IPS DF 4.7 (cell line): ENCODE results near the gene GJC1.

Experiments used
- DNase-seq: peaks from one replicate; pipeline ENCODE4 v3.0.0-alpha.2; 2013; ENCODE audit warnings: low spot score; ENCODE audit errors: extremely low read depth

GJC1 gene

DNA sequence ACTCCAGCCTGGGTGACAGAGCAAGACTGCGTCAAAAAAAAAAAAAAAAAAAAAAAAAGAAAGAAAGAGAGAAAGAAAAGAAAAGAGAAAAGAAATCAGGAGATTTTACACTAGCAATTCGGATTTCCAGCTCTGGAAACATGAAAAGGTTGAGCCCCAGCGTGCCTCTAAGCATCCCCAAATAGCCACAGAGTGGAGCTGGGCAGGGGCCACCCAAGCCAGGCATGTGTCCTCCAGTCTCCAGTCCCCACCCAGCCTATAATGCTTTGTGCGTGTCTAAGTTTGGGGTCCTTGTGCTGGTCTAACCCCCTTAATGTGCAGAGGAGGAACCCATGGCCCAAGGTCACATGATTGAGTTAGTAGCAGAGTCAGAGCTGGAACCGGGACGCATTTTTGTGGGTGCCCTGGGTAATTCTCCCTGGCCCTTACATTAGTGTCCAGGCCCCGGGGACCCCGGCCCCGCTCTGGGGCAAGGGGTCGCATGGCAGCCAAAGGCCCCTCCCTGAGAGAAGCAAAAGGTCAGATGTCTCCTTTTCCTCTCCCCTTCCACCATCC lies 51.4 kb downstream of the GJC1 start:
- DNase-seq = no peak

DNA sequence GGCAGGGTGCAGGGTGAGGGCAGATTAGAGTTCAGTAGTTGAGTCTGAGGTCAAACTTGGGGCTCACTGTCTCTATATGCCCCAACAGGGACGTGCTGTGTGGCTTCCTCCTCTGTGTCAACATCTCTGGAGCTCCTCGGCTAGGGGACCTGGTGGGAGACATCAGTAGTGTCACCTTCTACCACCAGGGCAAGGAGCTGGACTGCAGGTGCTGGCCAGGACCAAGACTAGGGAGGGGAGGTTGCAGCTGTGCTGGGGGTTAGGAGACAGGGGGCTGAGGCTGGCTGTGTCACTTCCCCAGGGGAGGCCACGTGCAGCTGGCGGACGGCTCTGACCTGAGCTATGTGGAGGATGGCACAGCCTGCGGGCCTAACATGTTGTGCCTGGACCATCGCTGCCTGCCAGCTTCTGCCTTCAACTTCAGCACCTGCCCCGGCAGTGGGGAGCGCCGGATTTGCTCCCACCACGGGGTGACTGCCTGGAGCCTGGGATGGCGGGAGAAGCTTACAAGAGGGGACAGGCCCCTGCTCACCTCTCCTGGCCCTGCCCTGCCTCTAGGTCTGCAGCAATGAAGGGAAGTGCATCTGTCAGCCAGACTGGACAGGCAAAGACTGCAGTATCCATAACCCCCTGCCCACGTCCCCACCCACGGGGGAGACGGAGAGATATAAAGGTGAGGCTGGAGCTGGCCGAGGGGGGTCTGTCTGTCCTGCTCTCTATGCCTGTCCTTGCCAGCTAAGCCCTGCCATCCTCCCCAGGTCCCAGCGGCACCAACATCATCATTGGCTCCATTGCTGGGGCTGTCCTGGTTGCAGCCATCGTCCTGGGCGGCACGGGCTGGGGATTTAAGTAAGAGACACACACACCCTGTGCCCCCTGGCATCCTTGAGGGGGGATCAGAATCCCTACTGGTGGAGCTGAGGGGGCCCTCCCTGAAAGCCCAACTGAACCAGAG lies 52.4 kb downstream of the GJC1 start:
- DNase-seq = no peak

DNA sequence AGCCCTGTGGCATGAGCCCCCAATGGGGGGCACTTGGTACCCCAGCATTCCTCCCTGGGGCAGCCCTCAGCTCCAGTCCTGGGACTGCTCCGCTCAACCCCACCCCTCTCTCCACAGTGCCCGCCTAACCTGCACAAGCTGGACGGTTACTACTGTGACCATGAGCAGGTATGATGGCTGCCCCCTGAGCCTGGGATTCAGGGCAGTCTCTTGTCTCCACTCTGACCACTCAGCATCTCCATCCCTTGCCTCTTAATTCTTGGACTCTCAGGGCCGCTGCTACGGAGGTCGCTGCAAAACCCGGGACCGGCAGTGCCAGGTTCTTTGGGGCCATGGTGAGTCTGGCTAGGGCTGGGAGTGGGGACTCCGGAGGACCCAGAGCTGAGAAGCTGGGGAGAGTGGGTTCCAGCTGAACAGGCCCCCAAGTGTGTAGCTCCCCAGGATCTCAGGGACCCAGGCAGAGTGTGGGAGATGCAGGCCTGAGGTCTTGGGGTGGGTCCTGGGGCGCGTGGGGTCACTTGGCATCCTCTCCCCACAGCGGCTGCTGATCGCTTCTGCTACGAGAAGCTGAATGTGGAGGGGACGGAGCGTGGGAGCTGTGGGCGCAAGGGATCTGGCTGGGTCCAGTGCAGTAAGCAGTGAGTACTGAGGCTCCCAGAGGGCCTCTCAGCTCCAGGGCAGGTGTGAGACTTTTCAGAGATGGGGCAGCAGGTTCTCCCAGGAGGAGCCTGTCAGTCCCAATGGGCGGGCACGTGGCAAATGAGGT lies 53.3 kb downstream of the GJC1 start:
- no peak for DNase-seq

DNA sequence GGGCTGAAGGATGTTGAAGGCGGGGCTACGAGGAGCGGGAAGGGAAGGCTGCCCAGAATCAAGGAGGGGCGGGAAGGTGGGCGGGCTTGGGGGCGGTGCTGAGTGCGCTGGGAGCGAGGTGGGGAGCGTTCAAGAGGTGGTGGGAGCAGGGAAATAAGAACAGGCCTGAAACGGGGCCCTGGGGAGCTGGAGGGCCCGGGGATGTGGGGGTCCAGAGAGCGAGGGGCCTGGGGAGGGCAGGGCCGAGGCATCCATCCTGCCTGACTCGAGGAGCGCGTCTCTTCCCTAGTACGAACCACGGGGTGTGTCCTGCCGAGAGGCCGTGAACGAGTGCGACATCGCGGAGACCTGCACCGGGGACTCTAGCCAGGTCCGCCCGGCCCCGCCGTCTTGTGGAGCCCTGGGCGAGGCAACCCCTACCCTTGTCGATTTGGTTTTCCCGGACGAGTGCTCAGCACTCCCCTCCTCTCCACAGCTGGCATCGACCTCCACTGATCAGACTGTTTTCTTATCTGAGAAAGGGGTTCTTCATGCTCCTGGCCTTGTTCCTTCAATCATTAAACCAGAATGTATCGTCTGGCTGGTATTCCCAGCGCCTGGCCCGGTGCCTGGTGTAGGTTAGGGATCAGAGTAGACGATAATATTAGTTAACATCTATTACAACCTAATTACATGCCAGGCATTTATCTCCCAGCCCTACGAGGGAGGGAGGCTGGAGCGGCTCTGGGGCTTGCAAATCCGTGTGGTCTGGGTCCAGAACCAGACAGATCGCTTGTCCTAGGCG lies 54.1 kb downstream of the GJC1 start:
- DNase-seq = no peak

DNA sequence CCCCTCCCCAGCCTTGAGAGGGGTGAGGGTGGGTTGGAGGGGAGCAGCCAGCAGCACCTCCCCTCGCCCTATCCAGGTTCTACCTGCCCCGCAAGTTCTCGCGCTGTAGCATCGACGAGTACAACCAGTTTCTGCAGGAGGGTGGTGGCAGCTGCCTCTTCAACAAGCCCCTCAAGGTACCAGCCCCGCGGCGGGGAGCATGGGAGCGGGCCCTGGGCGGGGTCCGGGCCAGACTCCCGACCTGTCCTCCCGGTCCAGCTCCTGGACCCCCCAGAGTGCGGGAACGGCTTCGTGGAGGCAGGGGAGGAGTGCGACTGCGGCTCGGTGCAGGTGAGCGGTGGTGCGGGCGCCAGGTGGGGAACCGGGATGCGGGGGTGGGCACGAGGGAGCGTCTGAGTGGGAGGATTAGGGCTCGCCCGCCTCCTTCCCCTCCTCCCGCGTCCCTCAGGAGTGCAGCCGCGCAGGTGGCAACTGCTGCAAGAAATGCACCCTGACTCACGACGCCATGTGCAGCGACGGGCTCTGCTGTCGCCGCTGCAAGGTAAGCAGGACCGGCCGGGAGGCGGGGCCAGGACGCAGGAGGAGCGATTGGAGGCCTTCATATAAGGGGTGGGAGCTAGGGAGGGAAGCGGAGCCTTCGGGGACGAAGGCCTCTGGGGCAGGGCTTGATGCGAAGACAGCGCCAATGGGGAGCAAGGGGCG lies 54.8 kb downstream of the GJC1 start:
- peak; percentile 96 for DNase-seq

DNA sequence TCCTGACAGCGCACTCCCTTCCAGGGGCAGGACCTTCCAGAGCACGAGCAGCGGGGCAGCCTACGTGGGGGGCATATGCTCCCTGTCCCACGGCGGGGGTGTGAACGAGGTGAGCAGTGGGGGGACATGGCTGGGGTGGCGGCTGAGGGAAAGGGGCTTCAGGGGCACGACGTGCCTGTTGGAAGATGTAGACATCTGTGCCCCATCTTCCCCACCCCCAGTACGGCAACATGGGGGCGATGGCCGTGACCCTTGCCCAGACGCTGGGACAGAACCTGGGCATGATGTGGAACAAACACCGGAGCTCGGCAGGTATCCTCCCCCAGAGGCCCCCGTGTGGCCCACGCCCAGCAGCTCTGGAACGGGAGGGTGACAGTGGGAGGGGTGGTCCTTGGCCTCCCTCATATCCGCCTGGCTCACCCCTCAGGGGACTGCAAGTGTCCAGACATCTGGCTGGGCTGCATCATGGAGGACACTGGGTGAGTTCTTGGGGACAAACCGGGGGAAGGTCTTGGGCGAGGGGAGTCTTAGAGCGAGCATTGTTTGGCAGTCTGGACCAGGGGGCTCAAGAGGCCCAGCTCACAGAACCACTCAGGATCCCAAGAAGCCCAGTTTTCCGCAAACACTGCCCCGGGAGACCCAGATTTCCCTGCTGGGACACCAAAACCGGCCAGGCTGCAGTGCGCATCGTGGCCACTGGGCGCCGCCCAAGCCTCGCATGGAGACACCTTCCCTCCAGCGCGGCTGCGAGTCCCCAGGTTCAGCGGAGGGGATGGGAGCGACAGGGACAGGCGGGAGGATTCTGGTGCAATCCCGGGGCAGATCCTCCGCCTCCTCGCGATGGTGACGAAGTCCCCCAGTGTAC lies 55.6 kb downstream of the GJC1 start:
- no peak for DNase-seq

DNA sequence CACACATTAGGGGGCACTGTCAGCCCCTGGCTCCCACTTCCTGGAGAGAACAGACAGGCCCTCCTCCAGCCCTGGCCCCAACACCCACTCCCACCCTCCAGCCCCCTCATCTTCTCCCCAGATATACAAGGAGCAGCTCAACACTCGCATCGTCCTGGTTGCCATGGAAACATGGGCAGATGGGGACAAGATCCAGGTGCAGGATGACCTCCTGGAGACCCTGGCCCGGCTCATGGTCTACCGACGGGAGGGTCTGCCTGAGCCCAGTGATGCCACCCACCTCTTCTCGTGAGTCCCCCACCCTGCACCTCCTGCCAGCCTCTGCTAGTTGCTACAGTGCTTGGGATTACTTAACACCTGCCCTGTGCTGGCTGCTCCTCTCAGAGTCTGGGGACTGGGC lies 56.9 kb downstream of the GJC1 start:
- no peak for DNase-seq

DNA sequence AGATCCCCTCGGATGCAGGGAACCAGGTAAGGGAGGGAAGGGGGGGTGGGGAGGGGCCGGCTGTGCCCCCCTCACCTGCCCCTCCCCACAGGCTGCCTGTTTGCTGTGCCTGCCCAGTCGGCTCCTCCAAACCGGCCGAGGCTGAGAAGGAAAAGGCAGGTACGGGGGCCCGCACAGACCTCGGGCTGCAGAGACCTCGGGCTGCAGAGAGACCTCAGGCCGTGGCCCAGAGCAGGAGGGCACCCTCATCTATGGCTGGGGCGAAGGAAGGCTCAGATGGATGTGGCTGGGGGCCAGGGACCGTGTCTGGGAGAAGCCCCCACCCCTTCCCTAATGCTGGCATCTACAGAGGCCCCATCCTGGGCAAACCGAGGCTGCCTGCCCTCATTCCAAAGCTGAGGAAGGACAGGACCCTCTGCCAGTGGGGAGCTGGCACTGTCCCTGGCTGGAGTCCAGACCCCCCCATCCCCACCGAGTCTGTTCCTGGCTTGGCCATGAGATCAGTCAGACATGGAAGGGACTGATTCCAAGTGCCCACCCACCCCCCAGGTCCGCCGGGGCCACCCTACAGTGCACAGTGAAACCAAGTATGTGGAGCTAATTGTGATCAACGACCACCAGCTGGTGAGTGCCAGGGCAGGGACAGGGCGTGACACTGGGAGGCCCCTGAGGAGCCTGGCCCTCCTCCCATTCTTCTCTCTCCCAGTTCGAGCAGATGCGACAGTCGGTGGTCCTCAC lies 57.6 kb downstream of the GJC1 start:
- no peak for DNase-seq

DNA sequence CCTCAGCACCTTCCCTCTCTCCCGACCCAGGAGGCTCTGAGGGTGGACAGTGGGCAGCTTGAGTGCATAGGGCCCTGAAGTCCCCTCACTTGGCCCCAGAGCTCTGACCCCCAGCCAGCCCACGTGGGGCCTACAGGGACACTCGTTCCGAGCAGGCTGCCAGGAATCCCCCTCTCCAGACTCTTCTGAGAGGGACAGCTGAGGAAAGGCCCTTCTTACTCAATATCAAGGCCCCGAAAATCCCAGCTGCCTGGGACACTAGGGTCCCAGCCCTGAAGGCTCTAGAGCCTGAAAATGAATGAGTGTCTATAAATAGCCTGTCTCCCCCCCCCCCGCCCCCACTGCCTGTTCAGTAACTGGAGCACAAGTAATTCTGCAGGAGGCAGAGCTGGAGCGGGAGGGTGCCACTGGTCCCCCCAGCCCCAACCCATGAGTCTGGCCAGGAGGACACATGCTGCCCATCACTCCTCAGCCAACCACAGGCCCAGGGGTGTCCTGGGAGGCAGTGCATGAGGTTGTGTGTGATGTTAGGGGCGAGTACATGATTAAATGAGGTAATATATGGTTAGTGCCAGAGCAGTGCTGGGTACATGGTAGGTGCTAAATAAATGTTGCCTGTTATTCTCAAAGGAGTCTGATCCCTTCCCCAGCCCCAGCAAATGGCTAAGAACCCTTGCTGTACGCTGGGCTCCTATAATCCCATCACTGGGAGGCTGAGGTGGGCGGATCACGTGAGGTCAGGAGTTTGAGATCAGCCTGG lies 59.7 kb downstream of the GJC1 start:
- DNase-seq = no peak

DNA sequence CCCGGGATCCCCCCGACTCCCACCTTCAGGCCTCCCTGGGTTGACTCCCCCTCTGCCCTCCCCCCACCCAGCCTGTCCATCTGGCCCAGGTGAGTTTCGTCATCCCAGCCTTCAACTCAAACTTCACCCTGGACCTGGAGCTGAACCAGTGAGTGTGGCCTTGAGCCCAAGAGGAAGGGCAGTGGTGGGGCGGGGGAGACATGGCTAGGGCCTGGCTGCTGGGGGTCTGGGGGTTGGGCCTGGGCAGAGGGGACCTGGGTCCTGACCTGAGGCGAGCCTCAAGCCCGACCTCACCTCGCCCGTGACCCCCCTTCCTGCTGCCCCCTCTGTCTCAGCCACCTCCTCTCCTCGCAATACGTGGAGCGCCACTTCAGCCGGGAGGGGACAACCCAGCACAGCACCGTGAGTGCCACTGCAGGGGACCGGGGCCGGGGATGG lies 60.4 kb downstream of the GJC1 start:
- DNase-seq = no peak

DNA sequence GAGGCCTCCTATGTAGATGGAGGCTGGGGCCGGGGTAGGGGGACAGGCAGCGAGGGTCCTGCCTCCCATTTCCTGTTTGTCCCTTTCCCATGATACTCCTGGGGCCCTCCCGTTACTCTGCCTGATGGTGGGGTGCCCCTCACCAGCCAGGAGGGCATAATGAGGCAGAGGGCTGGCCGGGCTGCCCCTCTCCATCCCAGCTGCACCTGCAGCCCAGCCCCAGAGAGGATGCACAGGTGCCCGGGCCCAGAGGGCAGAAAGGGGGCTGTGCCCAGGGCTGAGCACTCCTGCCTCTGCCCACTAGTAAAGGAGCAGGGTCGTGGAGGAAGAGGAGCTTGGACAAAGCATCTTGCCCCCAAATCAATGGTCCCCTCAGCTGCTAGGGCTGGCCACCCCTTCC lies 60.9 kb downstream of the GJC1 start:
- DNase-seq = no peak

DNA sequence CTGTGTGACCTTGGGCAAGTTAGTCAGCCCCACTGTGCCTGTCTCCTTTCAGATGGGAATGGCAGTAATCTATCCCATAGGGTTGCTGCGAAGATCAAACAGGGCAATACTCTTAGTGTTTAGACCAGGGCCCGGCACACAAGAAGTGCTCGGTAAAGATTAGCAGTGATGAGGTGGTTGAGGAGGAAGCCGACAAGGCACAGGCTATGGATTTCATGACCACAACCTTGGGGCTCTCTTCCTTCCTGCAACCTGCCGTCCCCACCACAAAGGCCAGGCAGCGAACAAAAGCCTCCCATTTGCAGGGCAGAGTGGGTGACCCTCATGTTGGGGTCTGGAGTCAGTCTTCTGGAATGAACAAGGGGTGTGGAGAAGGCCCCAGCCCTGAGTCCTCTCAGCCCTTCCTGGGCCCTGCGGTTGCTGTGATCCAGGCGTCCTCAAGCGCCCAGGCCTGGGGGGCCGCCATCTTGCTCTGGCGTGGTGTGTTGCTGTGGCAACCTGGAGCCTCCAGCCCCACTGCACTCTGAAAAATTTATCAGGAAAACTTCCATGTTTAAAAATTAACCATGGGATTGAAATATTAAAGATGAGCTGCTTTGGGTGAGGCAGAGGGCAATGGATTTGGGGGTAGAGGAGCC lies 61.5 kb downstream of the GJC1 start:
- no peak for DNase-seq

DNA sequence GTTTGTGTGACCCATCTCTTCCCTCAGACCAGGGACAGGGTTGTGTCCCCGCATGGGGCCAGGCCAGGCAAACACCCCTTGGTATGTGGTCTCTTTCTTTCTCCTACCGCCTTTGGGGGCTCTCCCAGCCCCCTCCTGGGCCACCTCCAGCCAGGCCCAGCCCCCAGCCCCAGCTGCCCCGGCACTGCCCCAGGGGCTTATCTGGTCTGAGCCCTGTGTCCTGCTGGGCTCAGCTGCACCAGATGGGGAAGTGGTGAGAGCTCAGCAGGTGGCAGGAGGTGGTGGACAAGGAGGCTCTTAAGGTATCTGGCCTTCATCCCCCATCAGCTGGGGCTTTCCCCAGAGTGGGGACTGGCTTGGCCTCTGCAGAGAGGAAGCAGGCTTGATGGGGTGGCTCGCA lies 62.6 kb downstream of the GJC1 start:
- DNase-seq = no peak

DNA sequence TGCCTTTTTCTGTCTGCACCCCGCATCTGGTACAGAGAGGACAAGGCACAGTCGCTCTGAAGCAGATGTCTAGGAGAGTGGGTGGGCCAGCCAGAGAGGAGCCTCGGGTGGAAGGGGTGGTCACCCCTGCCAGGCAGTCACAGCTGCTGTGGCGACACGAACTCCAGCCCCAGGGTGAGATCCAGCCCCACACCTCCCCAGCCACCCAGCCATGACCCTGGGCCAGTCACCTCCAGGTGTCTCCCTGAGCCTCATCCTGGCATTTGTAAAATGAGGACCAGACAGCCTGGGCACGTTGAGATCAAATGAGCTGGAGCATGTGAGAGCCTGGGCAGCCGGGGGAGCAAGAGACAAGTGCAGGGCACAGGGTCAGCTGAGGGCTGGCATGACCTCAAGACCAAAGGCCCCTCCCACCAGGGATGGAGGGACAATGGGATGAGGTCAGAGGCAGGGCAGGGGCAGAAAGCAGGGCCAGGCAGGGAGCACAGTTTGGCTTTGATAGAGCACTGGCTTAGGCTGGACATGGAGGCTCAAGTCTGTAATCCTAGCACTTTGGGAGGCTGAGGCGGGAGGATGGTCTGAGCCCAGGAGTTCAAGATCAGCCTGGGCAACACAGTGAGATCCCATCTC lies 63.6 kb downstream of the GJC1 start:
- no peak for DNase-seq

DNA sequence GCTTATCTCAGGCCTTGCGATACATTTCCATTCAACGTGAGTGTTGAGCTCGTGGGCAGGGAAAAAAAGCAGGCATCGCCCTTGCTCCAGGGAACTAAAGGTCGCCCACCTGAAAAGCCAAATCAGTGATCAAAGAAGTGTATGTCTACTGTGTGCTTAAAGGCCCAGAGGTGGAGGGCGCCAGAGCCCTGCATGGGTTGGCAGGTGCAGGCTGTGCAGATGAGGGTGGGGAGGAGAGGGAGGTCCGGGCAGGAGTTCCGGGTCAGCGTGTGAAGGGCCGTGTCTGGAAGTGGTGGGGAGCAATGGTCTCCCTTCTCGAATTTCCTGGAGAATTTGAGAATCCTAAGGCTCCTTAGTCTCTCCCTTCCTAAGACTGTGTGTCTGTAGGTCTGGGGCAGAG lies 64.1 kb downstream of the GJC1 start:
- DNase-seq = no peak

DNA sequence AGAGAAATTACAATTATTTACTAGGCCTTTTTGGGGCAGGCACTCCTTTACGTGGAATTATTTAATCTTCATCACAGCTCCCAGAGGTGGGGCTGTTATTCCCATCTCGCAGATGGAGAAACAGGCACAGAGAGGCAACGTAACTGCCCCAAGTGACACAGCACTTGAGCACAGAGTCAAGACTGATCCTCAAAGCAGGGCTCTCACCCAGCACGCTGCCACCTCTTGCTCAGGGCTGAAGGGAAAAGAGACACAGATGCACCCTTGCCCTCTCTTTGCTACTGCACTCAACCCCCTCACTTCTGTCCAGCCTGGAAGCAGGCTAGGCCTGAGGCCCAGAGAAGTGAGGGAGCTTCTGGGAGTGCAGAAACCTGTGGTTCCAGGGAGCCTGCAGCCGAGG lies 66.9 kb downstream of the GJC1 start:
- no peak for DNase-seq
